Glomerular visceral epithelial cell (primary cell): Measurements from ENCODE around the gene STK10.
"Not testable (repeated sequence)": the region's sequence is repeated elsewhere in the genome, so short reads cannot be mapped to it uniquely, and the experiment has no call there.

ENCODE experiments used
- DNase-seq: peaks from one replicate; pipeline ENCODE4 v3.0.0-alpha.2; 2016; ENCODE audit errors: extremely low spot score

STK10 gene

GRCh38 chr5:172055421-172055820 is 132.6 kb downstream of the STK10 start:
- DNase-seq, result no peak

- no peak for DNase-seq
These were observed 133.3 kb downstream of the STK10 start for GRCh38 chr5:172054611-172055153.

GRCh38 chr5:172052450-172053236 is 135.4 kb downstream of the STK10 start:
- peak; percentile 47 for DNase-seq

DNA sequence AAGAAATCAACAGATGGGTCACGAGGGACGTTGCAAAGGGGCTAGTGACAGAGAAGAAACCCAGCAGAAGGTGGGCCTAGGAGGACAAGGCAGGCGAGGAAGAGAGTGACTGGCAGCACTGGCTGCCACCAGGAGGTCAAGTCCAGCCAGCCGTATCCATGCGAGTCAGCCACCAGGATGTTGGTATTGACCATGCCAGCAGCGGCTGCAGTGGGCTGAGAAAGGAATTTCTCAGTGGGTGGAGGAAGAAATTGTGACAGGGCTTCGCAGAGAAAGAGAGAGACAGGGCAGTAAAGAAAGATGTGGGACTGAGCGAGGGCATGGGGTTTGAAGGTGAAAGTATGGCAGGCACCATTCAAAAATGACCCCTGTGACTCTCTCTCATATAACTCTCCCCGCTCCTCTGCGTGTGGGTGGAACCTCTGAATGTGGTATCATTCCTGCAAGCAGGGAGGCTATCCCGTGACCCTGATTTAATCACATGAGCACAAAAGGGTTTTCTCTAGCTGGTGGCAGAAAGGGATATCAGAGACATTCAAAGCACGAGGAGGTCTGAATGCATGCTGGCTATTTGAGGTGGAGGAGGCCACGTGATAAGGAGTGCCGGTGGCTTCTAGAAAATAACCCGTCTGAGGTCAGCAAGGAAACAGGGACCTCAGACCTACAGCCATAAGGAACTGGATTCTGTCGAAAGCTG is 136.2 kb downstream of the STK10 start:
- peak; percentile 67 for DNase-seq

DNA sequence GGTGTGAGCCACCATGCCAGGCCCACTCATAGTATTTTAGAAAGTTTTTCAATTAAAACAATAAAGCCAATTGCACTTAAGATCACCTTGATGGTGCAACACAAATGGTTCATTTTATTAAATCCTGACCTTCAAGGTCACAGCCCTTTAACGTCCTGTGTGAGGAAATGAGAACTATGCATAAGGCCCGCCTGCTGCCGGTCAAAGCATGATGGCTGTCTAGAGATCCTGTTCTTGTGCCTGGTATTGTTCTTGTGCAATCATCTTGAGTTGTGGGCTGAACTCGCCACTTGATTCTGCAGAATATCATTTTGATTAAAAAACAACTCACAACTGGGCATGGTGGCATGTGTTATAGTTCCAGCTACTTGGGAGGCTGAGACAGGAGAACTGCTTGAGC is 137.9 kb downstream of the STK10 start:
- DNase-seq, result no peak

DNA sequence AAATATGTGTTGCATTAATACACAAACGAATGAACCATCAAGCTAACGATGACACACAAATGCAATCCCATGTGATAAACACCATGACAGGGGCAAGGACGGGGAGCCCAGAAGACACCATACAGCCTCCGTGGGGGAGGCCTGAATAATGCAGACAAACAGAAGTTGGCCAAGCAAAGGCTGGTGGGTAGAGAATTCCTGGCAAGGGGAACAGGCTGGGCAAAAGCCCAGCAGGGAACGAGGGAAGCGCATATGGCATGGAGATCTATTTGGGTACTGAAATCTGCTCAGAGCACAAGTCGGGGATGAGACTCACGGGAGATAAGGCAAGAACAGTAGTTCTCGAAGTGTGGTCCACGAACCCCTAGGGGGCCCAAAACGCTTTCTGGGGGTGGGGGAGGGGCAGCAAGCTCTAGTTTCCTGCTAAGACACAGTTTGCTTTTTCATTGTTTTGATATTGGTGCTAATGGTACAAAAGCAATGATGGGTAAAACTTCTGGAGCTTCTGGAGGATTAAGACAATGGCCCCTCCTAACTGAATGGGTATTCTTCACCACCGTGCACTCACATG is 138.7 kb downstream of the STK10 start:
- no peak for DNase-seq

GRCh38 chr5:172048539-172049101 is 139.4 kb downstream of the STK10 start:
- no peak for DNase-seq

- no peak for DNase-seq
These were observed 139.9 kb downstream of the STK10 start for GRCh38 chr5:172048170-172048422.

DNA sequence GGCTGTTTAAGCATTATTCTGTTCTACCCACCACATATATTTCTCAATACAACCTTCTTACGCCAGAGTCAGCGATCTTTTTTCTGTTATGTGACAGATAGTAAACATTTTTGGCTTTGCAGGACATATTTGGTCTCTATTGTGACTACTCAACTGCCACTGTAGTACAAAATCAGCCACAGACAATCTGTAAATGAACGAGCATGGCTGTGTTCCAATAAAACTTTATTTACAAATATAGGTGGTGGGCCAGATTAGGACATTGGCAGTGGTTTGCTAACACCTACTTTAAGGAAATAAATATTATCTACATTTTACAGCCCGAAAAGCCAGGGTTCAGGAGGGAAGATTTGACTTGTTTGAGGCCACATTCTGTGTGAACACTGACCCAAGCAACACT is 141.4 kb downstream of the STK10 start:
- DNase-seq, result no peak

- DNase-seq, result no peak
These were observed 142.8 kb downstream of the STK10 start for GRCh38 chr5:172045315-172045632.

DNA sequence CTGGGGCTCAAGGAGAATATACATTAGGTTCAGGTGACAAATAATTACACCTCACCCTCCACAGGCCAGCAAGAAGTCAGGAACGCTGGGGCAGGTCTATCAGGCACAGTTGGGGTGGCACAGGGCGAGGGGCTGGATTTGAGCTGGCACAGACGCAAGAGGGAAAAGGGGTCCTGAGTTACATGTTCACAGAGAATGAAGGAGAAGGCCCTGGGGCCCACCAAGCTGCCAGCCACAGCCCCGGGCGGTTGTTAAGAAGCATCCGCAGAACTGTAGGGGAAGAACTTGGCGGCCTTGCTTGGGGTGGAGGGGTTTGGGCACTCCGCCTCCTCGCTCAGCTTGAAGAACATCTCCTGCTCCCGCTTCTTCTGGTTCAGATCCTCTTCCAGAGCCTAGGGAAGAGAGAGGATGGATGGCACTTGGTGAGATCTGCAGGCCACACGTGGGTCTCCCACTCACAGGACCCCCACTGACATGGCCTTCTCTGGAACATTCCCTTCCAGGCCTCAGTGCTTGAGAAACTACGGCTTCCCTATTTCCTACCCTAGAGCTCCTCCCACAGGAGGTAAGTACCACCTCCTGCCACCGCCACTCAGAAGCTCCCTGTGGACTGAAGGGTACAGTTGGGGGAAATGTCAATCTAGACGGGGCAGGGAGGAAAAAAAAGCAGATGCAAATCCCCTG is 143.3 kb downstream of the STK10 start:
- no peak for DNase-seq

- DNase-seq, result no peak
These were observed 144.2 kb downstream of the STK10 start for GRCh38 chr5:172043865-172044264.

- DNase-seq, result no peak
These were observed 145.8 kb downstream of the STK10 start for GRCh38 chr5:172042183-172042582.

DNA sequence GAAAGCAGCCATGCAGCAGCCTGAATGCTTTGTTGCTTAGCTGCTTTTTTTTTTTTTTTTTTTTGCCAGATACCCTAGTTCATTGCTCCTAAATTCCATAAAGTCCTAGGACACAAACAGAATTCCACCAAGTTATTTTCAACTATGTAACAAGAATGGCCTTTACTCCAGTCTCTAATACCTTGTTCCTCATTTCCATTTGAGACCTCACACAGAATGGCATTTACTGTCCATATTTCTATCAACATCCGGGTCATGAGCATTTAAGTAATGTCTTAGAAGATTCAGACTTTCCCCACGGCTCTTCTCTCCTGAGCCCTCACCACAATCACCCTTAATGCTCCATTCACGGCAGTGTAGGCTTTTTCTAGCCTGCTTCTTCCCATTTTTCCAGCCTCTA is 149.9 kb downstream of the STK10 start:
- DNase-seq, result no peak

- DNase-seq, result no peak
These were observed 153.0 kb downstream of the STK10 start for GRCh38 chr5:172035049-172035448.

GRCh38 chr5:172031894-172032461 is 156.0 kb downstream of the STK10 start:
- DNase-seq, result no peak

DNA sequence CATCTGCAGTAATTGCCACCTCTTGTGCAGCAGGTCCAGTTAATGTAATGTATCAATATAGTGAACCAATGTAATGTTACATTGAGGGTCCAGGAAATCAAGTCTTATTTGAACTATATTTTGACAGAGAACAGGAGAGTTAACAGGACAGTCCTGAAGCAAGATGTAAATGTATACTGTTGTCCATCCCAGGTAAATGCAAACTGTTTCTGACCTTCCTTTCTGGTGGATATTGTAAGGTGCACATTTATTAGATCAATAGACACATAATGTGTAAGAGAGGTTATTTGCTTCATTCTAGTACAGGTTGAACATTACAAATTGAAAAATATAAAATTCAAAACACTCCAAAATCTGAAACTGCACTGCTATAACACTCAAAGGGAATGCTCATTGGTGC is 158.1 kb downstream of the STK10 start:
- DNase-seq, result no peak

- no peak for DNase-seq
These were observed 159.9 kb downstream of the STK10 start for GRCh38 chr5:172028167-172028566.

DNA sequence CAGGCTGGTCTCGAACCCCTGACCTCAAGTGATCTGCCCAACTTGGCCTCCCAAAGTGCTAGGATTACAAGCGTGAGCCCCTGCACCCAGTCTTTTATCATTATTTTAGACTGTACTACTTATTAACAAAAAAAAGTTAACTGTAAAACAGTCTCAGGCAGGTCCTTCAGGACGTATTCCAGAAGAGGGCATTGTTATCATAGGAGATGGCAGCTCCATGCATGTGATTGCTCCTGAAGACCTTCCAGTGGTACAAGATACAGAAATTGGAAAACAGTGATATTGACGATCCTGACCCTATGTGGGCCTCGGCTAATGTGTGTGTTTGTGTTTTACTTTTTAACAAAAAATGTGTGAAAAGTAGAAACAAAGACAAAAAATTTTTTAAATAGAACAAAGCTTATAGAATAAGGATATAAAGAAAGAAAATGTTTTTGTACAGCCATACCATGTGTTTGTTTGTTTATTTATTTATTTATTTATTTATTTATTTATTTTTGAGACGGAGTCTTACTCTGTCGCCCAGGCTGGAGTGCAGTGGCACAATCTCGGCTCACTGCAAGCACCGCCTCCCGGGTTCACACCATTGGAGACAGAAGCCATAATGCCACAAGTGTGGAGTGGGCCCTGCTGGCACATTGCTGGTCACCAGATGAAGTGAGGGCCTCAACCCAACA is 167.8 kb downstream of the STK10 start:
- not testable (repeated sequence) for DNase-seq

GRCh38 chr5:172015346-172015745 is 172.7 kb downstream of the STK10 start:
- peak; percentile 23 for DNase-seq

- peak; percentile 23 for DNase-seq
These were observed 177.7 kb downstream of the STK10 start for GRCh38 chr5:172010278-172010677.
